Osteocyte (in vitro differentiated cells): Measurements from ENCODE around the gene HNF4A. TPM values are rescaled to one million over a fixed set of nuclear protein-coding genes. Genes with fewer than 3 reads are reported as not detected.

Experiments
- DNase-seq: peaks from one replicate; pipeline ENCODE4 v3.0.0; 2021; ENCODE audit warnings: mixed read lengths; ENCODE audit not compliant: unreplicated experiment; ENCODE audit errors: extremely low spot score
- H3K27ac Mint-ChIP-seq: one replicate; pipeline ENCODE4 v1.8.0; 2021; ENCODE audit warnings: mild to moderate bottlenecking, mixed read lengths; ENCODE audit not compliant: unreplicated experiment
- H3K27me3 Mint-ChIP-seq: one replicate; pipeline ENCODE4 v1.8.0; 2021; ENCODE audit warnings: mixed read lengths; ENCODE audit not compliant: unreplicated experiment
- H3K36me3 Mint-ChIP-seq: one replicate; pipeline ENCODE4 v1.8.0; 2021; ENCODE audit warnings: mixed read lengths; ENCODE audit not compliant: unreplicated experiment
- H3K4me1 Mint-ChIP-seq: one replicate; pipeline ENCODE4 v1.8.0; 2021; ENCODE audit warnings: mixed read lengths; ENCODE audit not compliant: unreplicated experiment
- H3K4me3 Mint-ChIP-seq: one replicate; pipeline ENCODE4 v1.8.0; 2021; ENCODE audit warnings: mild to moderate bottlenecking, moderate library complexity, mixed read lengths; ENCODE audit not compliant: unreplicated experiment
- H3K9me3 Mint-ChIP-seq: one replicate; pipeline ENCODE4 v1.8.0; 2021; ENCODE audit warnings: mixed read lengths; ENCODE audit not compliant: unreplicated experiment
- CTCF ChIP-seq: fragments of 200-600 bp; sonication (generic); IDR thresholded peaks from 2 replicates; pipeline ENCODE4 v1.5.0; 2021; ENCODE audit warnings: antibody characterized with exemption, mild to moderate bottlenecking, moderate library complexity
- total RNA-seq: library from RNA; stranded (reverse); gene quantifications from 2 replicates; pipeline ENCODE4 v1.2.1, GENCODE V29; 2021

The HNF4A gene
- total RNA-seq, 1 donor from 2014 or later = not detected

- H3K27ac Mint-ChIP-seq = no peak overlapping the region
These were observed 839 bp downstream of the HNF4A start for GRCh38 chr20:44356353-44356723.

DNA sequence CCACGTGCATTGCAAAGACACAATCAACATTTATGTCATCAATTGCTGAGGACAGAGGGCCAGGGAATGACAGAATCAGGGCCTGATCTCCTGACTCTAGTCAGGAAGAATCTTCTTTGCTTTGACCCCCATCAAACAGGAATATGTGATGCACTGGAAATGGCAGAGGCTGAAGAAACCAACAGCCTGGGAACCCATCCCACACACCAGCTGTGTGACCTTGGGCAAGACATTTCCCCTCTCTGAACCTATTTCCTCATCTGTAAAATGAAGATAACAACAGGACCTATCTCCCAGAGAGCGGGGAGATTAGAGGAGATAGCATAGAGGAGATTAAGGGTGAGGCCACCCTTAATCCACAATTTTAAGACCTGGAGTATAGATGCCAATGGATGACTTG lies 1.5 kb downstream of the HNF4A start:
- no peaks in the 10 kb centered on the region for H3K9me3 Mint-ChIP-seq
- H3K4me1 Mint-ChIP-seq = no peaks in the 10 kb centered on the region
- H3K4me3 Mint-ChIP-seq = no peak overlapping the region
- no peak for TF ChIP-seq CTCF
- H3K27me3 Mint-ChIP-seq = peaks cover 39% of the 10 kb centered on the region
- H3K36me3 Mint-ChIP-seq = no peaks in the 10 kb centered on the region
- no peak overlapping the region for H3K27ac Mint-ChIP-seq
- DNase-seq = no peak

More at GRCh38 chr20:44356353-44356723, 839 bp downstream of the HNF4A start:
- DNase-seq = no peak
- TF ChIP-seq CTCF = no peak
- Mint-ChIP-seq H3K27me3 (peaks cover 39% of the 10 kb centered on the region), H3K4me1 (no peaks in the 10 kb centered on the region), H3K36me3 (no peaks in the 10 kb centered on the region), H3K4me3 (no peak overlapping the region), H3K9me3 (no peaks in the 10 kb centered on the region)

GRCh38 chr20:44357555-44358125 lies 2.1 kb downstream of the HNF4A start:
- Mint-ChIP-seq H3K4me1 (no peaks in the 10 kb centered on the region), H3K4me3 (no peak overlapping the region), H3K27me3 (peaks cover 35% of the 10 kb centered on the region), H3K9me3 (no peaks in the 10 kb centered on the region), H3K36me3 (no peaks in the 10 kb centered on the region), H3K27ac (no peak overlapping the region)
- no peak for DNase-seq
- no peak for TF ChIP-seq CTCF

- Mint-ChIP-seq H3K9me3 (no peaks in the 10 kb centered on the region), H3K27me3 (peaks cover 40% of the 10 kb centered on the region), H3K4me3 (no peak overlapping the region), H3K4me1 (no peaks in the 10 kb centered on the region), H3K27ac (no peak overlapping the region), H3K36me3 (no peaks in the 10 kb centered on the region)
- no peak for DNase-seq
- no peak for TF ChIP-seq CTCF
These were observed 3.3 kb downstream of the HNF4A start for GRCh38 chr20:44358776-44359175.

DNA sequence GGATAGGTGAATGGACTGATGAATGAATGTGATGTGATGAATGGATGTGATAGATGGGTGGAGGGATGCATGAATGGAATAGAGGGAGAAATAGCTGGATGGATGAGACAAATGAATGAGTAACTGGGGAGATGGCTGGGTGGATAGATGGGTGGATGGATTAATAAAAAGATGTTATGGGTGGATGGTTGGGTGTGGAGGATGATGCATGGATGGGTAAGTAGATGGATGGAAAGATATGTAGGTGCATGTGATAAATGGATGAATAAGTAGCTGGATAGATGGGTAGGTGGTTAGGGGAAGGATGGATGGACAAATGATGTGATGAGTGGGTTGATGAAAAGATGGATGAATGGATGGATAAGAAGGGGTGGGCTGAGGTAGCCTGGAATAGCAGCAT lies 4.7 kb downstream of the HNF4A start:
- no peaks in the 10 kb centered on the region for H3K36me3 Mint-ChIP-seq
- no peak for DNase-seq
- H3K27ac Mint-ChIP-seq = no peak overlapping the region
- H3K4me3 Mint-ChIP-seq = no peak overlapping the region
- H3K4me1 Mint-ChIP-seq = no peaks in the 10 kb centered on the region
- TF ChIP-seq CTCF = no peak
- no peaks in the 10 kb centered on the region for H3K9me3 Mint-ChIP-seq
- peaks cover 40% of the 10 kb centered on the region for H3K27me3 Mint-ChIP-seq
